GM23338 (cell line): ENCODE measurements around the gene SLC25A44. TPM values are rescaled to one million over a fixed set of nuclear protein-coding genes. Genes with fewer than 3 reads are reported as not detected.

Experiments used
- ATAC-seq: fragments of 200-7000 bp; cut with Tn5 transposase; 3 replicates; pipeline ENCODE4 v1.9.1; 2020
- DNase-seq: peaks from one replicate; pipeline ENCODE4 v3.0.0-alpha.2; 2015; ENCODE audit warnings: low spot score
- H2AFZ ChIP-seq: fragments of 200-600 bp; sonication (generic); 2 replicates; pipeline ENCODE4 v1.8.0; 2016; ENCODE audit warnings: antibody characterized with exemption, mild to moderate bottlenecking, moderate library complexity
- H3F3A ChIP-seq: fragments of 200-600 bp; sonication (generic); replicated peaks from 2 replicates; pipeline ENCODE4 v1.8.0; 2017; ENCODE audit warnings: antibody characterized with exemption, mixed run types, low read depth
- H3K27ac ChIP-seq: fragments of 200-600 bp; sonication (generic); 2 replicates; pipeline ENCODE4 v1.6.1; 2016; ENCODE audit warnings: low read depth
- H3K27me3 ChIP-seq: fragments of 200-600 bp; sonication (generic); 2 replicates; pipeline ENCODE4 v1.8.0; 2016; ENCODE audit warnings: mild to moderate bottlenecking, mixed run types, moderate library complexity; ENCODE audit not compliant: insufficient read depth
- H3K36me3 ChIP-seq: fragments of 200-600 bp; sonication (generic); 2 replicates; pipeline ENCODE4 v1.8.0; 2016; ENCODE audit warnings: mild to moderate bottlenecking; ENCODE audit not compliant: insufficient read depth
- H3K4me1 ChIP-seq: fragments of 200-600 bp; sonication (generic); 2 replicates; pipeline ENCODE4 v1.8.0; 2016; ENCODE audit warnings: mild to moderate bottlenecking, moderate library complexity; ENCODE audit not compliant: insufficient read depth
- H3K4me2 ChIP-seq: fragments of 200-600 bp; sonication (generic); 2 replicates; pipeline ENCODE4 v1.7.1; 2017; ENCODE audit warnings: mixed run types
- H3K4me3 ChIP-seq: fragments of 200-600 bp; sonication (generic); 2 replicates; pipeline ENCODE4 v1.6.1; 2016; ENCODE audit warnings: mixed run types
- H3K79me2 ChIP-seq: fragments of 200-600 bp; sonication (generic); replicated peaks from 2 replicates; pipeline ENCODE4 v1.8.0; 2017; ENCODE audit warnings: mild to moderate bottlenecking; ENCODE audit not compliant: insufficient read depth
- H3K9me2 ChIP-seq: fragments of 200-600 bp; sonication (generic); 2 replicates; pipeline ENCODE4 v1.8.0; 2017; ENCODE audit not compliant: insufficient read depth
- H4K20me1 ChIP-seq: fragments of 200-600 bp; sonication (generic); replicated peaks from 2 replicates; pipeline ENCODE4 v1.8.0; 2017; ENCODE audit warnings: mild to moderate bottlenecking; ENCODE audit not compliant: insufficient read depth
- H3K27ac Mint-ChIP-seq: 2 replicates; pipeline ENCODE4 v1.8.0; 2020; ENCODE audit warnings: inconsistent platforms, mild to moderate bottlenecking, moderate library complexity, mixed read lengths
- H3K27me3 Mint-ChIP-seq: 3 replicates; pipeline ENCODE4 v1.8.0; 2022; ENCODE audit warnings: low read depth, mild to moderate bottlenecking, moderate library complexity, mixed read lengths, inconsistent platforms; ENCODE audit not compliant: insufficient read depth, poor library complexity
- H3K36me3 Mint-ChIP-seq: 3 replicates; pipeline ENCODE4 v1.8.0; 2021; ENCODE audit warnings: low read depth, mild to moderate bottlenecking, inconsistent platforms, moderate library complexity, mixed read lengths
- H3K4me1 Mint-ChIP-seq: 3 replicates; pipeline ENCODE4 v1.8.0; 2020; ENCODE audit warnings: mild to moderate bottlenecking, inconsistent platforms, mixed read lengths
- H3K4me3 Mint-ChIP-seq: 3 replicates; pipeline ENCODE4 v1.8.0; 2021; ENCODE audit warnings: moderate library complexity, mild to moderate bottlenecking, inconsistent platforms, mixed read lengths
- H3K9me3 Mint-ChIP-seq: 3 replicates; pipeline ENCODE4 v1.8.0; 2020; ENCODE audit warnings: moderate library complexity, mild to moderate bottlenecking, inconsistent platforms, mixed read lengths
- CTCF ChIP-seq, 2 experiments: fragments of 200-600 bp in 1 of 2; sonication (generic) in 1 of 2; conservative IDR thresholded peaks; 2 replicates each; pipeline versions ENCODE4 v1.5.1 to v1.6.1; 2016 to 2017; ENCODE audit warnings: antibody characterized with exemption in 2 of 2, low read depth in 2 of 2, mild to moderate bottlenecking in 2 of 2, moderate library complexity in 1 of 2
- ETS1 ChIP-seq: IDR thresholded peaks from 2 replicates; pipeline ENCODE4 v1.6.1; 2016; ENCODE audit warnings: antibody characterized with exemption
- EZH2 ChIP-seq: fragments of 200-600 bp; sonication (generic); IDR thresholded peaks from one replicate; pipeline ENCODE4 v1.8.0; 2017; ENCODE audit warnings: antibody characterized with exemption, mild to moderate bottlenecking, low read depth; ENCODE audit not compliant: unreplicated experiment
- EZH2phosphoT487 ChIP-seq: fragments of 200-600 bp; sonication (generic); IDR thresholded peaks from one replicate; pipeline ENCODE4 v1.8.1; 2018; ENCODE audit warnings: antibody characterized with exemption; ENCODE audit not compliant: unreplicated experiment
- JUNB ChIP-seq: IDR thresholded peaks from one replicate; pipeline ENCODE4 v1.6.1; 2016; ENCODE audit warnings: antibody characterized with exemption; ENCODE audit not compliant: unreplicated experiment
- NANOG ChIP-seq: IDR thresholded peaks from 2 replicates; pipeline ENCODE4 v1.6.1; 2016; ENCODE audit warnings: antibody characterized with exemption, borderline replicate concordance
- POLR2AphosphoS5 ChIP-seq: IDR thresholded peaks from 2 replicates; pipeline ENCODE4 v1.6.1; 2016; ENCODE audit warnings: antibody characterized with exemption, low read depth
- REST ChIP-seq: IDR thresholded peaks from one replicate; pipeline ENCODE4 v1.6.1; 2018; ENCODE audit warnings: antibody characterized with exemption; ENCODE audit not compliant: unreplicated experiment
- STAT1 ChIP-seq: IDR thresholded peaks from one replicate; pipeline ENCODE4 v1.6.1; 2016; ENCODE audit warnings: antibody characterized with exemption; ENCODE audit not compliant: unreplicated experiment
- ZNF114 ChIP-seq: fragments of 250-450 bp; sonication (Bioruptor Pico); IDR thresholded peaks from 2 replicates; pipeline ENCODE4 v1.5.0; 2020; ENCODE audit warnings: mild to moderate bottlenecking, moderate library complexity
- ZNF331 ChIP-seq: fragments of 250-450 bp; sonication (Bioruptor Pico); IDR thresholded peaks from 2 replicates; pipeline ENCODE4 v1.5.0; 2020; ENCODE audit warnings: low read depth, mild to moderate bottlenecking, moderate library complexity
- polyA plus RNA-seq: library from polyadenylated mRNA; unstranded; fragments of >200 nt; fragmentation: Nextera tagmentation; extraction: Ambion mirVana; gene quantifications from 2 replicates; pipeline ENCODE4 v1.2.1, GENCODE V29; 2016
- total RNA-seq: library from RNA; depleted of rRNA; stranded (reverse); fragments of >200 nt; shearing (Covaris generic); gene quantifications from 2 replicates; pipeline ENCODE4 v1.2.3, GENCODE V29; 2014

Gene SLC25A44
- total and polyA plus RNA-seq, 2 experiments from 2014 or later = 7.0 to 25.1 TPM

- Histone ChIP-seq H3K9me2 (no peaks in the 10 kb centered on the region), H3K36me3 (no peaks in the 10 kb centered on the region), H3K4me2 (peak overlapping the region; percentile 44), H3K27ac (no peak overlapping the region), H3F3A (peaks cover 4% of the 10 kb centered on the region), H3K4me3 (peak overlapping the region; percentile 21), H3K27me3 (no peaks in the 10 kb centered on the region), H3K4me1 (peaks cover 58% of the 10 kb centered on the region), H4K20me1 (no peaks in the 10 kb centered on the region), H2AFZ (peak overlapping the region; percentile 7; the same call in 1 of the 2 replicates), H3K79me2 (no peaks in the 10 kb centered on the region)
- Mint-ChIP-seq H3K4me1 (peaks cover 54% of the 10 kb centered on the region), H3K27me3 (peaks cover 22% of the 10 kb centered on the region), H3K36me3 (no peaks in the 10 kb centered on the region), H3K9me3 (no peaks in the 10 kb centered on the region), H3K27ac (peak overlapping the region; percentile 77; the same call in 1 of the 2 replicates), H3K4me3 (peak overlapping the region; percentile 64)
- ATAC-seq (peak; percentile 20), DNase-seq (peak; percentile 77)
- TF ChIP-seq CTCF (conservative IDR thresholded peaks at IDR 0.05; ENCODE audit: low read depth in 2 of 2) (peak; percentile 67 to 70), ZNF331 (CRISPR knock-in tag) (no peak)
Measured at GRCh38 chr1:156146020-156146768, 47.7 kb upstream of the SLC25A44 start.

GRCh38 chr1:156146769-156147405 lies 47.0 kb upstream of the SLC25A44 start:
- Mint-ChIP-seq H3K27me3 (peaks cover 24% of the 10 kb centered on the region), H3K36me3 (no peaks in the 10 kb centered on the region), H3K27ac (no peak overlapping the region; the same call in 1 of the 2 replicates), H3K4me3 (peak overlapping the region; percentile 64; the same call in 1 of the 3 replicates), H3K9me3 (no peaks in the 10 kb centered on the region), H3K4me1 (peaks cover 54% of the 10 kb centered on the region)
- Histone ChIP-seq H4K20me1 (no peaks in the 10 kb centered on the region), H3K4me3 (peak overlapping the region; percentile 21; the same call in 1 of the 2 replicates), H3K4me1 (peaks cover 58% of the 10 kb centered on the region), H3K27ac (no peak overlapping the region), H3K9me2 (no peaks in the 10 kb centered on the region), H3K4me2 (peak overlapping the region; percentile 44), H3F3A (peaks cover 4% of the 10 kb centered on the region), H2AFZ (peak overlapping the region; percentile 7; the same call in 1 of the 2 replicates), H3K79me2 (no peaks in the 10 kb centered on the region), H3K36me3 (no peaks in the 10 kb centered on the region), H3K27me3 (no peaks in the 10 kb centered on the region)
- DNase-seq (no peak), ATAC-seq (no peak)
- TF ChIP-seq EZH2phosphoT487 (no peak), ZNF331 (CRISPR knock-in tag) (no peak), ZNF114 (CRISPR knock-in tag) (no peak), REST (no peak), STAT1 (no peak), POLR2AphosphoS5 (no peak), EZH2 (no peak), JUNB (no peak), ETS1 (no peak), NANOG (no peak)
